DLD1 (cell line): ENCODE results near the gene TFR2.
"Not testable (repeated sequence)": the region's sequence is repeated elsewhere in the genome, so short reads cannot be mapped to it uniquely, and the experiment has no call there.

Experiments
- in situ Hi-C: cut with HindIII; loops from 2 replicates; pipeline ENCODE4 v1.10.0; 2017; ENCODE audit warnings: low sequenced_read_pairs

Gene TFR2

GRCh38 chr7:100678291-100678984 is 37.1 kb upstream of the TFR2 start:
- in situ Hi-C loops = no loop called here

DNA sequence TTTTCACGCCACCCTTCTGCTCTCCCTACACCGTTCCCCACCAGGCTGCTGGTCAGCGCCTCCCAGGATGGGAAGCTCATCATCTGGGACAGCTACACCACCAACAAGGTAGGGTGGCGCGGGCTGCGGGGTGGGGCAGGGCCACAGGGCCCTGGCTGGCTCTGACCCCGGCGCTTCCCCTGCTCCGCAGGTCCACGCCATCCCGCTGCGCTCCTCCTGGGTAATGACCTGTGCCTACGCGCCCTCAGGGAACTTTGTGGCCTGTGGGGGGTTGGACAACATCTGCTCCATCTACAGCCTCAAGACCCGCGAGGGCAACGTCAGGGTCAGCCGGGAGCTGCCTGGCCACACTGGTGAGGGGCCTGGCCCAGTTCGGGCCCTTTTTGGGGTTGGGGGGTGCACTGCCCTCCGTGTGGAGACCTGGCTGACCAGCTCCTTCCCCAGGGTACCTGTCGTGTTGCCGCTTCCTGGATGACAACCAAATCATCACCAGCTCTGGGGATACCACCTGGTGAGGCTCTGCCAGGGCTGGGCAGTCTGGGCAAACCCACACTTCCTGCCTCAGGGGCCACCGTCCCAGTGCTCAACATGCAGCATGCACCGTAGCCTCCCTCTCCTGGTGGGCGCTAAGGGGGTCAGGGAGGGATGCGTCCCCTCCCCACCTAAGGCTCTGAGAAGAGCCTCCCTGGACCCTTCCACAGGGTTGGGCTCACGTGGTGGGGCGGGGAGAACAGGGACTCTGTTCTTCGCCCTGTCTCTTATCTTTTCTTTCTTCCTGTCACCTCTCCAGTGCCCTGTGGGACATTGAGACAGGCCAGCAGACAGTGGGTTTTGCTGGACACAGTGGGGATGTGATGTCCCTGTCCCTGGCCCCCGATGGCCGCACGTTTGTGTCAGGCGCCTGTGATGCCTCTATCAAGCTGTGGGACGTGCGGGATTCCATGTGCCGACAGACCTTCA is 36.2 kb upstream of the TFR2 start:
- in situ Hi-C loops = no loop called here

DNA sequence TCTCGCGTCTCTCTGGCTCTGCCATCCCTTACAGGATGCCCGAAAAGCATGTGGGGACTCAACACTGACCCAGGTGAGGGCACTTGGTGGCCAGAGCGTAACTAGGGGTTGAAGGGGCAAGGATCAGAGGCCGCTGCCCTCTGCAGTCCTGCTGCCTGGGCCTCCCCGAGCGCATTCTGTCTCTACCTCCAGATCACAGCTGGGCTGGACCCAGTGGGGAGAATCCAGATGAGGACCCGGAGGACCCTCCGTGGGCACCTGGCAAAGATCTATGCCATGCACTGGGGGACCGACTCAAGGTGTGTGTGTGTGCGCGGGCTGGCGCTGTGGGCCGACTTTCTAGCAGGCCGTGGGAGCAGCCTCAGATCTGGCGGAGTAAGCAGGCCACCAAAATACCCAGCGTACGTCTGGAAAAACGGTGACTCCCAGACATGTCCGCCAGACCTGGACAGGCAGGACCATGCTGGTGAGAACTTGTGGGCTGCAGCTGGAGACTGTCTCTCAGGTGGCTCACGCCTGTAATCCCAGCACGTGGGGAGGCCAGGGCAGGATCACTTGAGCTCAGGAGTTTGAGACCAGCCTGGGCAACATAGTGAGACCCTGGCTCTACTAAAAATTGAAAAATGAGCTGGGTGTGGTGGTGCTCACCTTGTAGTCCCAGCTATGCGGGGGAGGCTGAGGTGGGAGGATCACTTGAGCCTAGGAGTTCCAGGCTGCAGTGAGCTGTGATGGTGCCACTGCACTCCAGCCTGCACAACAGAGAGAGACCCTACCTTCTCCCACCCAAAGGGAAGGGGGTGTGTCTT is 35.4 kb upstream of the TFR2 start:
- in situ Hi-C loops = no loop called here

GRCh38 chr7:100675581-100676350 is 34.4 kb upstream of the TFR2 start:
- in situ Hi-C loops = no loop called here

- in situ Hi-C loops = no loop called here
Measured at GRCh38 chr7:100675105-100675451, 33.7 kb upstream of the TFR2 start.

DNA sequence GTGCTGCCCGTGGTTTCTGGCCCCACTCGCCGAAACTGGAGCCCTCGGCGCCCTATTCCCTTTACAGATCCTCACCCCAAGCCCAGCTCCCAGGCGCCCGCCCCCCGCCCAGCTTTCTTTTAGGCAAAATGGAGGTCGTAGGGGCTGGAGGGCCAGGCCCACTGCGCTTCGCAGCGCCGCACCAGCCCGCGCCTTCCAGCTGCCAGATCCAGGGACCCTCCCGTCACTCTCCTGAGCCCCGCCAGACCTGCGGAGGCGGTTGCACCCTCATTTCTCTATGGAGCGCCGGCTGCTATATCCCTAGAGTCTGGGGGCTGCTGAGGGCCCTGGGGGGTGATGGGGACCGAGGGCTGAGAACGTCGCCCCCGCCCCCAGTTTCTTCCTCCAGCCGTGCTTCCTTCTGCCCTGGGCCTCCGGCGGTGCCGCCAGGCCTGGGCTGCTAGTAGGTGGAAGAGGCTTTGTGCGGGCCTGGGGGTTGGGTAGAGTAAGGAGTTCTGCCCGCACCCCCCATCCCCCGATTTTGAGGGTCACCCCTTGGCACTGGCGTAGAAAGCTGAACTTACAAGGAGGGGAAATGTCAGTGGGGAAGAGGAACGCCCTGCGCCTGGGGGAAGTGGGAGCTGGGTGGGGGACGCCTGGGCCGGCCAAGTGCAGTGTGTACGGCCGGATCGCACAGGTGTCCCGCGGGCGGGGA is 33.2 kb upstream of the TFR2 start:
- in situ Hi-C loops = no loop called here

- in situ Hi-C loops = no loop called here
Measured at GRCh38 chr7:100673942-100674410, 32.6 kb upstream of the TFR2 start.

GRCh38 chr7:100673302-100673941 is 32.1 kb upstream of the TFR2 start, which contains the start of gene GNB2:
TSS of gene GNB2 (plus strand) at chr7:100673740. CDS start at chr7:100676266, 2,526 bp downstream.
- in situ Hi-C loops = no loop called here

DNA sequence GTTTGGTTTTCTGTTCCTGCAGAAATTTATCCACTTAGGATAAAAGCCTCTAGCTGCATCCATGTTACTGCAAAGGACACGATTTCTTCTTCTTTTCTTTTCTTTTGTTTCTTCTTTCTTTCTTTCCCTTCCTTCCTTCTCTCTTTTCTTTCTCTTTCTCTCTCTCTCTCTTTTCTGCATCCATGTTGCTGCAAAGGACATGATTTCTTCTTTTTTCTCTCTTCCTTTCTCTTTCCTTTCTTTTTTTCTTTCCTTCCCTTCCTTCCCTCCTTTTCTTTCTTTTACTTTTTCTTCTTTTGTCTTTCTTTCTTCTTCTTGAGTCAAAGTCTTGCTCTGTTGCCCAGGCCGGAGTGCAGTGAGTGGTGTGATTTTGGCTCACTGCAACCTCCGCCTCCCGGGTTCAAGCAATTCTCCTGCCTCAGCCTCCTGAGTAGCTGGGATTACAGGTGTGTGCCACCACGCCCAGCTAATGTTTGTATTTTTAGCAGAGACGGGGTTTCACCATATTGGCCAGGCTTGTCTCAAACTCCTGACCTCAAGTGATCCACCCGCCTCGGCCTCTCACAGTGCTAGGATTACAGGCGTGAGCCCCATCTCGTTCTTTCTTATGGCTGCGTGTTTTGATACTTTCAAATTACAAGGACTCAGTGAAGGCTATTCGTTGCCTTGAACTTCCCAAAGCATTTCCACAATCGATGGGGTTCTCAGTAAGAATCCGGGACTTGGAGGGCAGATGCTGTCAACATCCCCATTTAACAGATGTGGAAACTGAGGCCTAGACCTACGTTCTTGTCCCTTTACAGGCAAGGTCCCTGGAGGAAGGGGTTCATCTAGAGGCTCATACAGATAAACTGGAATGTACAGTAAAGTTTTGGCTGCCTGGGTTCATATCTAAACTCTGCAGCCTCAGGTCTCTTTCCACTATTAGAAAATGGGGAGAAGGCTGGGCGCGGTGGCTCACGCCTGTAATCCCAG is 30.3 kb upstream of the TFR2 start:
- in situ Hi-C loops = no loop called here

GRCh38 chr7:100670074-100670473 is 28.7 kb upstream of the TFR2 start:
- in situ Hi-C loops = no loop called here

GRCh38 chr7:100669106-100669505 is 27.8 kb upstream of the TFR2 start:
- in situ Hi-C loops = not testable (repeated sequence)

DNA sequence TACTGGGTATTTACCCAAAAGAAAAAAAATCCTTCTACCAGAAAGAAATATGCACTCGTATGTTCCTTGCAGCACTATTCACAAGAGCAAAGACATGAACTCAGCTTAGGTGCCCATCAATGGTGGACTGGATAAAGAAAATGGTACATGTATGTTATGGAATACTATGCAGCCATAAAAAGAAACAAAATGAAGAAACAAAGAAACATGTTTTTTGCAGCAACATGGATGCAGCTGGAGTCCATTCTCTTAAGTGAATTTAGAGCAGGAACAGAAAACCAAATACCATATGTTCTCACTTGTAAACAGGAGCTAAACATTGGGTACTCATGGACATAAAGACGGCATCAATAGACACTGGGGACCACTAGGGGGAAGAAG is 26.7 kb upstream of the TFR2 start:
- in situ Hi-C loops = no loop called here

DNA sequence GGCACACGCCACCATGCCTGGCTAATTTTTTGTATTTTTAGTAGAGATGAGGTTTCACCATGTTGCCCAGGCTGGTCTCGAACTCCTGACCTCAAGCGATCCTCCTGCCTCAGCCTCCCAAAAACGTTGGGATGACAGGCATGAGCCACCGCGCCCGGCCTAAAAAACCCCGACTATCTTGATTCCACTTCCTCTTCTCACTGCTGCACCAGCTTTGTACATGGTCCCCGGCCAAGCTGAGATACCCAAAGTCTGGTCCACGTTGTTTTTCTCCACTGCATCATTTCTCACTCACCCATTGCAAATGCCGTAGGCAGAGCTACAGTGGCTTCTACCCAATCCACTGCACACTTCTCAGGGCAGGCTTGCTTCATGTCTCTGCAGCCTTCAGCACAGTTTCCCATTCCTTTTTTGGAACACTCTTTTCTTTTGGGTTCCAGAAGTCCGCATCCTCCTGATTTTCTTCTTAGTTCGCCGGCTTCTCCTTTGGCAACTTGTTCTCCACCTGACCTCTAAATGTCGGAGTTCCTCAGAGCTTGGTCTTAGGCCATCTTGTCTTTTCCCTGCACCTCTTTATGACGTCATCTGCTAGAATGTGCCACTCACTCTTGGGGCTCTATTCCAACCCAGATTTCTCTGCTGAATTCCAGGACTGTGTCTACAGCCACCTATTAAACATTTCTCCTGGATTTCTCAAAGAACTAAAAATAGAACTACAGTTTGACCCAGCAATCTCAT is 26.1 kb upstream of the TFR2 start:
- in situ Hi-C loops = no loop called here

GRCh38 chr7:100665168-100665726 is 23.9 kb upstream of the TFR2 start:
- in situ Hi-C loops = no loop called here

GRCh38 chr7:100662194-100662776 is 20.9 kb upstream of the TFR2 start:
- in situ Hi-C loops = not testable (repeated sequence)

DNA sequence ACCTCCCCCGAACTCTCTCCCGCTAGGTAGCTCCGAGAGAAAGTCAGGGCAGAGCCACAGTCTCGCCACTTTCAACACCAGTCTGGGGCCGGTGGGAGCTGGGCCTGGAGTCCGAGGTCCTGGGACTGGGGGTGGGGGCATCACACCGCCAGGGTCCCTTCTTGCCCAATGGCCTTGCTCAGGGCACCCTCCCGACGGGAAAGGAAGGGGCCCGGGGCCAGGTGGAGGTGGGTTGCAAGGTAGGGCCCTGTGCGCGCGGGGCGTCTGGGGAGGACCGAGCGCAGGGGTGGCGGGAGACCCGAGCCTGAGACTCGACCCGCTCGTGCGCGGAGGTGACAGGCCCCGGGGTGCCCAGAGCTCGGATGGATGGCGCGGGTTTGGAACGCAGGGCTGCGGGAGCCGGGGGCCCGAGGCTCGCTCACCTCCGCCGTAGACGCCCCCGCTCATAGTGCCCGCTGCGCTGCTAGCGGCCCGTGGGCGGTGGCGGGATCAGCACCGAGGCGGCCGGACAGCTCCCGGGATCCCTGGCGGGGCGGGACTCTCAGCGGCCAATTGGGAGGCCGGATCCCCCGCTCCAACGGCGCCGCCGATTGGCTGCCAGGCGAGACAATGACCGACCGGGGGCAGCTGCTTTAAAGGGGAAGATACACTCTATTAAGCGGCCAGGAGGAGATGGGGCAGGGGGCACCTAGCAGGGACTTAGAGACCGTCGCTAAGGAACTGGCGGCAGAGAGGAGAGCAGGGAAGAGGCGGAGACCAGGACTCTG is 14.7 kb upstream of the TFR2 start, which contains the start of gene ACTL6B:
Gene ACTL6B, minus strand, starts transcription at position 541 of the 767 bp plus-strand sequence. Its CDS starts 94 bp downstream, at position 447.
- in situ Hi-C loops = no loop called here
